DMS 273 (cell line): ENCODE results near the gene ZNF536.
A peak's percentile ranks its signal among the peaks of the same experiment; 100 is the strongest.

Source experiments
- DNase-seq: peaks from one replicate; lab custom pipeline; 2025; ENCODE audit not compliant: unreplicated experiment; lab: John Stamatoyannopoulos, UW

ZNF536 gene

DNA sequence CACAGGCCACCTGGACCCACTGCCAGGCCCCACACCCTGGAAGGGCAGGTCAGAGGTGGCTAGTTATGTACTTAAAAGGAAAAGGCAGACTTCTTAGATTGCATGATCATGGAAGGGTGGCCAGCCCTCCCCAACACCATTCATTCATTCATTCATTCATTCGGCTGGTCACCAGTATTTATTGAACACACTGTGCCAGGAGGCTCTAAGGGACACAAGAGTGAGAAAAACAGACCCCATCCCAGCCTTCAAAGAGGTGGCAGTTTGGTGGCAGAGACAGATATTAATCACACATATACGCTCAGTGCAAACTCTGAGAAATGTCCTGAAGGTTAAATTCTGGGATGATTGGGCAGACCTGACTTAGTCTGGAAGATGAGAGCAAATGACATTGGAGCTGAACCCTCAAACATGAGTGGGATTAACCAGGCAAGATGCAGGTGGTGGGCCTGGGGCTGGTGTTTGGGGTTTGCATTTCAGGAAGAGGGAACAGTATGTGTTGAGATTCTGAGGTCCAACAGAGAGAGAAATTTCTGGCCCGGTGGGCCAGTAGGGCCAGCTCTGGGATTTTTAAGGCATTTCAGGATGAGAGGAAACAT is 147.5 kb downstream of the ZNF536 start:
- no peak for DNase-seq

DNA sequence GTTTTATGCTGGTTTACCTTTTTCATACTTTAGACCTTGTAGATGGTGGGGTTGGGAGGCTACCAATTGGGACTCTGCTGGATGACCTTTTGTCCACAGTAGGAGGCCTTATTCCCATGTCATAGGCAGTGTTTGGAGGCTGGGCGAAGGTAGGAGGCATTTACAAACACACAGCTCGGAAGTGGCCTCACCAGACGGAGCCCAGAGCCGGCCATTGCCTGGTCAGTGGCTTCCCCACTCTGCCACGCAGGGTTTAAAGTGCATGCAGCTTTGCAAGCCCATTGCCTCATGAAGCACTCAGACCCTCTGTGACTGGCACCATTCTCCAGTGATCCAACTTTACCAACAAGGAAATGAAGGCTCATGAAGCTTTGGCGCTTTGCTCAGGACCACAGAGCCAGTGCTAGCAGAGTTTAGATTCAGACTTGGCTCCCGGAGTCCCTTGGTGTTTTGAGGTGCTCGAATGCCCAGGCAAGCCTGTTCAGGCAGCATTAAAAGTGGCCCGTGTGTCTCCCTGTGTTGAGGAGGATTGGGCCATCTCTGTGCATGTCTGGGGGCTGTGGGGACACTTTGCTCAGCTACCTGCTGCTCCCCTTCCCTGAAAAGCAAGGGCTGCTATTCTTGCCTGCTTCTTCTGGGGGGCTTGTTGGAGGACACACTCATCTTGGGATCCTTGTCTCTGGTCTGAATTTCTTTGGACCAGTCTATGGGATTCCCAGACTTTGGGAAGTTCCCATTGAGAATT is 148.7 kb downstream of the ZNF536 start:
- no peak for DNase-seq

DNA sequence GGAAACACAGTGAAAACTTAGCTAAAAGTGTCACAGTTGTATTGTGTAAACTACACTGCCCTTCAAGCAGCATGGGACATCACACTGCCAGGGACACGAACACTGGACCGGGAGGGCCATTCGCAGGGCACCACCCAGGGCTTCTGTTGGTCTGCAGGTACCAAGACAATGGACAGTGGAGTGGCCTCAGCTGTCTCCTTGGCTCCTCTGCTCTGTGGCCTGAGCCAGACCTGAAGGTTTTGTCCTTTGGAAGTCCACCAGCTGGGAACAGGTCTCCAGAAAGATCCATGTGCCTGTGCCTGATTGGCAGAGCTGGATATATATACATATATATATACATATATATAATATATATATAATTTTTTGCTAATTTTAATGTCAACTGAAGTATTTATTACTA is 149.8 kb downstream of the ZNF536 start:
- DNase-seq: no peak

DNA sequence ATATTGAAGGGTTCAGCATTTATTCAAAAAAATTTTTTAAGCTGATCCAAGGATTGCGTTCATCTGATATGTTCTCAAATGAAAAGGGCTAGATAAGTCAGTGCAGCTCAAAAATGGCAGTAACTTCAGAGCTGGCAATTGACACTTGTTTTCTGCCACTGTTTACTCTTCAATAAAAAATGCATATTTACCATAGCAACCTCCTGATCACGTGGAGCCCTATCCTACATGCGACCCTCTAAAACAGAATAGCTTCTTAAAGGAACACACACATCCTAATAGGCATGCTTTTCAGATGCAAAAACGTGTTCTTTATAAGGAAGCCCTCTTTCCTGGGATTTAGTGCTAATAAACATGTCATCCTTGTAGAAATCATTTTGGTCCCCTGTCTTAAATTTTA is 150.2 kb downstream of the ZNF536 start:
- no peak for DNase-seq

DNA sequence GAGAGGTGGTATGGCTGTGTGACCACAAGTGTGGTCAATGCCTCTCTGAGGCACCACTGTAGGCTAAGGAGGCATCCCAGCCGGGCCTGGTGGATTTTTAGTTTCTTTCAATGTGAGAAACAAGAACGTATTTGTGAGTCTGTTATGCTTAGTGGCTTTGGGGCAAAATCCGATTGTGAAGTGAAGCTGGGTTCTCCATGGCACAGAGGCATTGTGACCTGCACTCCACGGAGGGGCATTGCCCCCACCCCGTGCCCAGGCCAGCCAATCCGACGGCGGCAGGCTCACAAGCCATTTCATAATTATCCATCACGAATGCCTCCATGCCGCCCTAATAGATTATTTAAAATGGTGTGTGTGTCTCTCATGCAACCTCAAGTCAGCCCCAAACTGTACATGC is 151.6 kb downstream of the ZNF536 start:
- no peak for DNase-seq

DNA sequence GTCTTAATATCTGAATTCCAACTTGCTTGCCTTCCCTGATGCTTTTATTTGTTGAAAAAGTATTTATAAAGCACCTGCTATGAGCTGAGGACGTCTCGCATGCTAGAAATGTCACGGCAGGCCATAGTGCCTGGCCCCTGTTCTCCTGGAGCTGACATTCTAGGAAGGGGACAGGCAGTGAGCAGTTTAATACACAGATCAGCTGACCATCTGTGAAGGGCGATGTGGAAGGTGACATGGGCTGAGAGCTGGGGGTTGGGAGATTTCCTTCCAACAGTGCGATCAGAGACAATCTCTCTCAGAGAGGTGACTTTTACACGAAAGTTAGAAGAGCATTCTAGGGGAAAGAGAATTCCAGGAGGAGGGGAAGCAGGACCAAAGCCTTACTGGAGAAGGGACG is 153.2 kb downstream of the ZNF536 start:
- DNase-seq: no peak

DNA sequence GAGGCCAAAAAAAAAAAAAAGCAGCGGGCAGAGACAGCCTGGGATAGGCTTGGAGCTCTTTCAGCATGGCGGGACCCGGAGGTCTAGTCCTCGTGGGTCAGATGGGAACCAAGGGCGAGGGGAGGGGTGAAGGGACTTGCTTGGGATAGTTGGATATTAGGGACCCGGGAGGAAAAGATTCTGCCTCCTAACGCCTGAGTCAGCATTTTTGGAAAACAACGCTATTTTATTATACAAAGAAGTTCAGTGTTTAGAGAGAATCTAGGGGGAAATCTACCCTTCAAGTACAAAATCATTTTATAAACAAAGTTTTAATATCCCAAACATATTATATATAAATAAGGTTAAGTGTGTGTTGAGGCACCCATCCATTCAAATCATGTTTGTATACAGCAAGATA is 156.7 kb downstream of the ZNF536 start:
- DNase-seq: no peak

DNA sequence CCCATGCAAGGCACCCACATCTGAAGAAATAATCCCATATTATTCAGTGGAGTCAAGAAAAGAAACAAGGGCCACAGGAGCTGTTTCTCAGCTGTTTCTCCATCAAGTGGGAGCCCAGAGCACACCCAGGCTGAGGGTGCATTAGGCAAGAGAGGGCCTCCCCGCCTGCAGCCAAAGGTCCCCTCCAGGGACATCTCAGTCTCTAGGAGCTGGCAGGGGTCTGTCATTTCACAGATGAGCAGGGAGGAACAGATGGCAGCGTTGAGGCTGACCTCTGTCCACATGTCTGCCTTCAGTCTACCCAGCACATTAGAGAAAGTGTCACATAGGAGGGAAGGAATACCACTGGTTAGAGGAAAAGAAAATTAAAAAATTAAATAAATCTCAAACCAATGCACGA is 157.7 kb downstream of the ZNF536 start:
- no peak for DNase-seq

DNA sequence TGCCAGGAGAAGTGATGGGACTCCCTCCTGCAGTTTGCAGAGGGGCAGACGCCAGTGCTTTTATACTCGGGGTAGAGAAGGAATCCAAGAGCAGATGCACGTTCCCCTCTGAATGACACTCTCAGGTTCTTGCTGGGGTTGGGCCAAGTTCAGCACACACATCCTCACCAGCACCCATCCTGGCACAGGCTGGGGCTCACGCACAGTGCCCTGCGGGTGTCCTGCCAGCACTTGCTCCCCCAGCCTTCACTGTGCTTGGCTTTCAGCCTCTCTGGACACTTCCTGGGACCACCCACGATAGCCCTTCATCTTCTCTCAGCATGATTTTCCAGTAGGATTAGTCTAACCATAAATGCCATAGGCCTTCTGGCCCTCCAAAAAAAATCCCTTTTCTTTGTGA is 158.6 kb downstream of the ZNF536 start:
- DNase-seq: peak; percentile 15

DNA sequence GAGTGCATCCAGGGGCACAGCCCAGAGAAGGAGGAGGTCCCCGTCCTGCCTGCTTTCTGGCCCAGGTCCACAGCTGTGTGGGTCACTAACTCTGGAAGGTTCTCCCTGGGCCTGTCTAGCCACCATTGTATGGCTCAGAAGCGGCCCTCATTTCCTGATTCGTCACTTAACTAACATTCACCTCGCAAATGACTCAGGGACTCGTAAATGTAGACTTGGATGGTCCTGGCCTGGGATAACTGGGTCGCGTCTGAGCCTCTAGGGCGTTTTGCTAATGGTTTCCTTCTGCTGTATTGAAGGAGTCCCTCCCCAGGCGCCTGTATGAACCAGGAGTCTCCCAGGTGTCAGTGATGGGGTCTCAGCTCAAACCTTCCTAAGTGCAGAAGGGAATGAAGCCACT is 162.8 kb downstream of the ZNF536 start:
- DNase-seq: no peak

DNA sequence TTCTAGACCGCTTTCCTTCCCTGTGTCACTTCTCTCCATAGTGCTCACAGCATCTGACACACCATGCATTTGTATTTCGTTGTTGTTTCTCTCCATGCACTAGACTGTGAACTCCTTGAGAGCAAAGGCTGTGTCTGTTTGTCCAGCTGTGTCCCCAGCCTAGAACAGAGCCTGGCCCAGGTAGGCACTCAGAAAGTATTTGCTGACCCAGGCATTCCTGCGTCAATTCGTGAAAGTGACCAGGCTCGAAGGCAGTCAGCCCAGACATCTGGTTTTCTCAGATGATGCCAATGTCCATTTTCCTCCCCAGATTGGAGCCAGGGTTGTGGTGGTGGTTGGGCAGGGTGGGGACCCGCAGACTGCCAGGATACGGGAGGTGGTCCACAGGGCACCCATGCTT is 164.8 kb downstream of the ZNF536 start:
- DNase-seq: no peak

DNA sequence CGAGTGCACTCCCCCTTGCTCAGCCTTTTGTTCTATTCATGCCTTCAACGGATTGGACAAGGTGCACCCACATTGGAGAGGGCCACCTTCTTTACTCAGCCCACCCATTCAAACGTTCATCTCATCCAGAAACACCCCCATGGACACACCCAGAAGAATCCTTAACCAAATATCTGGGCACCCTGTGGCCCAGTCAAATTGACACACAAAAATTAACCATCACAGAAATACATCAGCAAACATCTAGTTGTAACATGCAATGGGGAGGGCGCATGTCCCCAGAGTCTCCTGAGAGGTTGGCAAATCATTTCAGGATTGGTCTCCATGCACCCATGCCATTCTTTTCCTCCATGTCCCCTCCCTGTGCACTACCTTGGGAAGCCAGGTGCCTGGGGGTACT is 167.1 kb downstream of the ZNF536 start:
- DNase-seq: no peak

DNA sequence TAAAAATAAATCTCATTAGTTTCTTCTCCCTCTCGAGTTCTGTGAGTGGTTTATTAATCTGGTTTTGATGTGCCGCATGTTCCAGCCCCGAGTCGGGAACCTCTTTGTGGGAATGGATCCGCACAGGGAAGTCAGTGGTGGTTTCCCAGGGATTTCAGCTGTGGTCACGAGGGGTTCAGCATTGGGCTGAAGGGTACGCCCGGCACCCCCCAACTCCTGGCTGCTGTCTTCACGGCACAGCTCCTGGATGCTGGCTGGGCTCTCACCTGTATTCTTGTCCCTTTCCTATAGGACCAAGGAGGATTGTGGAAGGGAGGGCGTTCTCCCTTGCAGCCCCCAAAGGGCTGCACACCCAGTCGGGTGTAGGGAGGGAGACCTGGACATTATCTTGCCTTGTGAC is 167.8 kb downstream of the ZNF536 start:
- no peak for DNase-seq

DNA sequence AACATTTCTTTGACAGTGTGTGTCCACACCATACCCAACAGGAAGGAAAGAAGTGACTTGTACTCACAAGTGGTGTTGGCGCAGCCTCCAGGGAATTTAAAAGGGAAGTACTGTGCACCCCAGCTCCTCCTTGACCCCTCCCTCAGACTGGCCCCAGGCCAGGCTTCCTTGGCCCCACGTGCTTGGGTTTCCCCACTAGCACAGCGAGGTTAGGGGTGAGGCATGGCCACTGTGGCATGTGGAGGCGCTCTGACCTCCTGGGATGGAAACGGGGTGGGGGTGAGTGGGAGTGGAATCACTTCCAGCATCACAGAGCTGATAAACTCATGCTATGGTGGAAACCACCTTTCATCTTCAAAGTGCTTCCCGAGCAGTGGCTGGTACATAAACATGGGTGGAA is 168.6 kb downstream of the ZNF536 start:
- no peak for DNase-seq

DNA sequence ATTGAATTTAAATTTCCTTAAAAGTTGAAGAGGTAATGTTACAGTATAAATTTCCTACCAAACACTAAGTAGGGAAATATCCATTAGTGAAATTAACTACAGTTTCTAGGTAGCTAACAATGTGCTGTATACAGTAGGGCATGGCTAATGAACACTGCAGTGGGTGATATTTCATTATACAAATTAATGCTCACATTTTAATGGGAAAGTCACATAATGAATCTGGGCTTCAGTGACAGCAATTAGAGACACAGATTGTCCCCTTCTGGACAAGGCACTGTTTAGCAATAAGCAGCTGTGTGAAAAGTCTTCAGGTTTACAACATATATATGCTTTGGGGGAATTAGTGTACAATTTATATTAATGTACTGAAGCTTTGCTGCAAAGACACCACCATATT is 169.4 kb downstream of the ZNF536 start:
- no peak for DNase-seq

DNA sequence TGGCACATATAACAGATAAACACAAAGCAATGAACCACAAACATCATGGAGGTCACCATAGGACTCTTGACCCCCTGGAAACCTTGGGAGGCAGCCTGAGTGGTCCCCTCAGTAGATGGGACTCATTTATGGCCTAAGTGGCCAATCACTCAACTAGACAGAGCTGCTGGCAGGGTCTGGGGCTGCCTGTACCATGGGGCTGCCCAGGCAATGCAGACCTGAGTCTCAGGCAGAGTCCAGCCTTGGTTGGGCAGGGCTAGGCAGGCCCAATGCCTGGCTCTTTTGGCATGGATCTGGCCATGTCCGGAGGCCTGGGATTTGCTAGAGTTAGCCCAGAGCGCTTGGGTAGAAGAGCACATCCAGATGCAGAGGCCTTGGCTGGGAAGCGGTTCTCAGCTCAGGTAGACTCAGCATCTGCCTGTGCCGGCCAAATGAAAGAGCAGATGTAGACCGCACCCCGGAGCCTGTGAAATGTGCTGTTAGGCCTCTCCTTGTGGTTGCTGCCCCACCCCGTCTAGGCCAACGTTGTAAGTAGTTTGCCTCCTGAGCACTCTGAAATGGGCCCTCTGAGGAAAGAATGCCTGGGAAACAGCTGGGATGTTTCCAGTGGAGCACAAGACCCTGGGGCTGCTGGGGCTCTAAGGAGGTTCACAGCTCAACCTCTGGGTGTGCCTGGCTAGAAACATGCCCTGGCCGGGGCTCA is 171.2 kb downstream of the ZNF536 start:
- DNase-seq: no peak

DNA sequence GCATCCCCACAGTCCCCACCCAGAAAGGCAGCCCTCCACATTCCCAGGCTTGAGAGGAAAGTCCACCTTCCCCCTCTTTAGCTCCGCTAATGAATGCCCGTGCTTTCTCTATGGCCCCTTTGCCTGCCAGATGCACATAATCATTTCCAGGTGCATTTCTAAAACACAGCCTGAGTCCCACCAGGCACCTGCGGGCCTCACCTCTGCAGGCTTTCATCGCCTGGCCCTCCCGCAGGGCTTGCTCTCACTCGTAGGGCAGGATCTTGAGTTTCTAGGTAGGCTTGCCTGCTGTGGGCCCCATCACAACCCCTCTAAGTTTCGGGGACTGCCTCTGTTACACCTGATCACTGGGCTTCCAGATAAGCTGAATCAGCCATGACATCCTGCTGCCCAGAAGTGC is 173.6 kb downstream of the ZNF536 start:
- no peak for DNase-seq

DNA sequence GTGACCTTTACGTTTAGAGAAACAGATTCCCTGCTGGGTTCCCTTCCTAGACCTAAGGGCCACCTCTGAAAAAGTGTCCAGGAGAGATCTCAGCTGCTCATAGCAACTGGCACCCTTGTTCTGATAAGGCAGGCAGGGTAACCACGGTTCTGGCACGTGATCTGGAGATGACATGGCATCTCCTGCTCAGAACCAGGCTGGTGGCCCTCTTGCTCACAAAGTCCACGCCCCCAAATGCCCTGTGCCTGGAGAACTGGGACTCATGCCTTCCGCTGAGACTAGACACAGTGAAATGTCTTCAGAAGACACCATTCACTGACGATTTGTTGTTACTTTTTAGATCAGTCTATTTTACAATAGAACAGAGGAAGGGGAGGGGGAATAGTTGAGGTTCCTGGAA is 174.1 kb downstream of the ZNF536 start:
- DNase-seq: no peak

DNA sequence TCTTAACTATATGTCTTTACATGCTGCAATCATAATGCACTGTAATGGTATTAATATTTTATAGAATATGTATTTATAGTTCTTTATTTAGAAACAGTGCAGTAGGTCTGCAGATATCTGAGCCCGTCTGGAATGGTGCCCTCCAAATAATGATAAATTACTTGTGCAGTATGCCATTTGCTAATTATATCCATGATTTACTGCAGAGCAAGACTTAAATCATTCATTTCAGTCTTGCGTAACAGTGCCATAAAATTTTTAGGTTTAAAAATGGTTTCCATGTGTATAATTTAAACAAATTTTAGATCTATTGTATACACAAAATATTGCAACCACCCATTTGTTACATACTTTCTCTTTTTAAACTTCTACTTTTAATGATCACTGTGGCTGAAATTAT is 175.1 kb downstream of the ZNF536 start:
- DNase-seq: no peak

DNA sequence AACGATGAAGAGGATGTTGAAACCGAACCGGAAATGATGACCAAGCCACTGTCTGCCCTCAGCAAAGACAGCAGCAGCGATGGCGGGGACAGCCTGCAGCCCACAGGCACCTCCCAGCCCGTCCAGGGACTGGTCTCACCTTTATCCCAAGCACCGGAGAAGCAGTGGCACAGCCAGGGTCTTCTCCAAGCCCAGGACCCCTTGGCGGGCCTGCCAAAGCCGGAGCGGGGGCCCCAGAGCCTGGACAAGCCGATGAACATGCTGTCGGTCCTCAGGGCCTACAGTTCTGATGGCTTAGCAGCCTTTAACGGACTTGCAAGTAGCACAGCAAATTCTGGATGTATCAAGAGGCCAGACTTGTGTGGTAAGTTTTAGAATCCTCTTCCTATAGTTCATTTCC is 177.0 kb downstream of the ZNF536 start:
- no peak for DNase-seq

DNA sequence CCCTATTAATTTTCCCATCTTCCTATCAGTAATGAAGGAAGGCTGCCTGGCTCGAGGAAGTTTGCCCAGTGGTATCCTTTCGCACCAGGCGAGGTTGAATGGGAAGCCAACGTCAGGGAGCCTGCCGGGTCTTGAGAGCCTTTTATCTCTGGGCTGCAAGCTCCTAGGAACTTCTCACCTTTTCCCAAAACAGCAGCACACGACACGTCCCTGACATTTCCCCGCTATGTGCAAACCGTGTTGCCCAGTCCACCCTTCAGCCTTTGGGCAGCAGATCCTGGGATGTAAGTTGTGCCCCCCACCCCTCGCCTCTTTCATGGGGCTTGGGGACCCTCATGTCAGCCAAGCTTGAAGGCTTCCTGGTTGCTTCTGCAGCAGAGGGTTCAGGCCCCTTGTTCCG is 179.1 kb downstream of the ZNF536 start:
- no peak for DNase-seq

DNA sequence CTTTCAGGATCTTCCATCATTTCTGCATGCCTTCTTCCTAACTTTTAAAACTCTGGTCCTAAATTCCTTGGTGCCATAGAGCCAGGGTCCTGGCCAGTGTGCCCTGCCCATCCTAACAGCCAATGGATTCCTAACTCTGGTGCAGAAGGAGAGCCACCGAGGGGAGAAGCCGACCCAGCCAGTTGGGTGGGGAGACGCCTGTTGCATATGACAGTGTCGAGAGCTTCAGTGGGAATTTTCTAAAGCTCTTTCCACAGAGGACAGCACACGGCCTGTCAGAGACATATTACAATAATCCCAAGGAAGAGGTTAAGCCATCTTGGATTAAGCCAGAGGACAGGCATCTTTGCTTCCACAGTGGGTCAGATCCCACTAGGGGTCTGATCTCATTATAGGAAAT is 180.4 kb downstream of the ZNF536 start:
- no peak for DNase-seq
